Kidney epithelial cell (primary cell): Measurements from ENCODE around the gene TEPSIN. TPM values are rescaled to one million over a fixed set of nuclear protein-coding genes. Genes with fewer than 3 reads are reported as not detected.

Experiments
- DNase-seq: peaks from one replicate; pipeline ENCODE4 v3.0.0-alpha.2; 2010; ENCODE audit warnings: low read depth
- H3K27me3 ChIP-seq: 2 replicates; pipeline ENCODE4 v1.6.0; 2011; ENCODE audit warnings: low read length; ENCODE audit not compliant: control insufficient read depth, insufficient read depth
- H3K36me3 ChIP-seq: 2 replicates; pipeline ENCODE4 v1.5.1; 2011; ENCODE audit warnings: low read length; ENCODE audit not compliant: control insufficient read depth, insufficient read depth
- H3K4me3 ChIP-seq: 2 replicates; pipeline ENCODE4 v1.5.1; 2011; ENCODE audit warnings: low read depth, mild to moderate bottlenecking, control low read depth, low read length
- total RNA-seq: library from RNA; depleted of rRNA; stranded (reverse); fragments of >200 nt; gene quantifications from 2 replicates; pipeline ENCODE4 v1.2.3, GENCODE V29; 2015
- TF ChIP-seq, protein P1 (sequence below): IDR thresholded peaks from 2 replicates; pipeline ENCODE4 v1.5.1; 2011; ENCODE audit warnings: mild to moderate bottlenecking, moderate library complexity, low read length, control low read depth, inconsistent platforms; ENCODE audit not compliant: insufficient read depth, poor library complexity, severe bottlenecking

The TEPSIN gene
- total RNA-seq, 1 donor from 2014 or later: 17.0 TPM

DNA sequence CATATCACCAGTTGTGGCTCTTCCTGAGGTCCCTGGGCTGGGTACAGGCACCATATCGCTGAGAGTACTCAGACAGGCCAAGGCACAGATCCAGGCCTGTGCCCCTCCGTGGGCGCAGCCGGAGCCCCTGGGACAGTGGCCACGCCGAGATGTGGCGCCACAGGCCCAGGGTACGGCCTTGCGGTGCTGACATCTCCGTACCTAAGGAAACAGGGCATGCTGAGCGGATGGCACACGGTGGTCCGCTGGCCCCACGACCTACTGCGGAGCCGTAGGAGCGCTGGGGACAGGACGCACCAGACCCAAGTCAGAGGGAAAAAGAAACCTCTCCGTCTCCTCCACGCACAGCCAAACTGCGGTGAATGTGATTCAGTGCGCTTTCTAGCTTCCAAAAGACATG, 26.7 kb upstream of the TEPSIN start:
- H3K36me3 ChIP-seq: peaks cover 3% of the 10 kb centered on the region
- no peak for DNase-seq
- H3K27me3 ChIP-seq: no peaks in the 10 kb centered on the region
- TF ChIP-seq, protein P1, sequence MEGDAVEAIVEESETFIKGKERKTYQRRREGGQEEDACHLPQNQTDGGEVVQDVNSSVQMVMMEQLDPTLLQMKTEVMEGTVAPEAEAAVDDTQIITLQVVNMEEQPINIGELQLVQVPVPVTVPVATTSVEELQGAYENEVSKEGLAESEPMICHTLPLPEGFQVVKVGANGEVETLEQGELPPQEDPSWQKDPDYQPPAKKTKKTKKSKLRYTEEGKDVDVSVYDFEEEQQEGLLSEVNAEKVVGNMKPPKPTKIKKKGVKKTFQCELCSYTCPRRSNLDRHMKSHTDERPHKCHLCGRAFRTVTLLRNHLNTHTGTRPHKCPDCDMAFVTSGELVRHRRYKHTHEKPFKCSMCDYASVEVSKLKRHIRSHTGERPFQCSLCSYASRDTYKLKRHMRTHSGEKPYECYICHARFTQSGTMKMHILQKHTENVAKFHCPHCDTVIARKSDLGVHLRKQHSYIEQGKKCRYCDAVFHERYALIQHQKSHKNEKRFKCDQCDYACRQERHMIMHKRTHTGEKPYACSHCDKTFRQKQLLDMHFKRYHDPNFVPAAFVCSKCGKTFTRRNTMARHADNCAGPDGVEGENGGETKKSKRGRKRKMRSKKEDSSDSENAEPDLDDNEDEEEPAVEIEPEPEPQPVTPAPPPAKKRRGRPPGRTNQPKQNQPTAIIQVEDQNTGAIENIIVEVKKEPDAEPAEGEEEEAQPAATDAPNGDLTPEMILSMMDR: no peak
- no peak overlapping the region for H3K4me3 ChIP-seq

GRCh38 chr17:81264640-81265039, 25.8 kb upstream of the TEPSIN start:
- Histone ChIP-seq H3K27me3 (no peaks in the 10 kb centered on the region), H3K36me3 (peaks cover 3% of the 10 kb centered on the region), H3K4me3 (no peak overlapping the region)
- DNase-seq: no peak
- TF ChIP-seq, protein P1: no peak

DNA sequence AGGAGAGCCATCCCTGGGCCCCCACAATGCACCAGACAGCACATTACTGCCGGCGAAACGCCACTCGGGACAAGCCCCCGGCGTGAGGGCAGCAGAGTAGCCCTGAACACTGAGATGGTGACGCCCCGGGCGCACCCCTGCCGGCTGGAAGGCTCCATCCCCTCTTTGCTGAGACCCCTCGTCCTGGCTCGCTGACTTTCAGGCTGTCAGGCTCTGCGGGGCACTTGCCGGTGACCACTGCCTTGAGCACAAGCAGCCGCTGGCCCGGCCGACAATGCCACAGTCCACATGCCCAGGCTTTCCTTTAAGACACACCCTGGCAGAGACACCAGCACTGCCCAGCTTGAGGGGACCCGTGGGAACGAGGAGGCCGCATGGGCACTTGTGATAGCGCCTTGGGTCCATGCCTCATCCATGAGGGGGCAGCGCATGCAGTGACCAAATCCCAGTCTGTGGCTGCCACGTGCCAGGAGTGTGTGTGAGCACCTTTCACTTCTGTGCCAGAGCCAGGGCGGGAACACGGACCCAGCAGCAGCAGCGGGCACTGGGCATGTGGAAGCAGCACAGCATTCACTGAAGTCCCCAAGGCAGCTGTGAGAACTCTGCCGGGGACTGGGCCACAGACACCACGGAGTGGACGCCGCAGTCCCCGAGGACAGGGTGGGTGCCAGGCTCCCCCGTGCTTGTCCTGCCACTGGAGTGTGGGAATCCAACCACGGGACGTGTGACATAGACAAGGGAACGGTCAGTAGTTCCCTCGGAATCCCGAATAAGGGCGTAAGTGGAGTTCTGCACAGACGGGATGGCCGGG, 24.7 kb upstream of the TEPSIN start:
- TF ChIP-seq, protein P1: no peak
- no peak for DNase-seq
- no peak overlapping the region for H3K4me3 ChIP-seq
- H3K27me3 ChIP-seq: no peaks in the 10 kb centered on the region
- peaks cover 3% of the 10 kb centered on the region for H3K36me3 ChIP-seq

GRCh38 chr17:81261582-81262336, 22.9 kb upstream of the TEPSIN start:
- TF ChIP-seq, protein P1: no peak
- no peak overlapping the region for H3K4me3 ChIP-seq
- peaks cover 3% of the 10 kb centered on the region for H3K36me3 ChIP-seq
- no peak for DNase-seq
- H3K27me3 ChIP-seq: no peaks in the 10 kb centered on the region

DNA sequence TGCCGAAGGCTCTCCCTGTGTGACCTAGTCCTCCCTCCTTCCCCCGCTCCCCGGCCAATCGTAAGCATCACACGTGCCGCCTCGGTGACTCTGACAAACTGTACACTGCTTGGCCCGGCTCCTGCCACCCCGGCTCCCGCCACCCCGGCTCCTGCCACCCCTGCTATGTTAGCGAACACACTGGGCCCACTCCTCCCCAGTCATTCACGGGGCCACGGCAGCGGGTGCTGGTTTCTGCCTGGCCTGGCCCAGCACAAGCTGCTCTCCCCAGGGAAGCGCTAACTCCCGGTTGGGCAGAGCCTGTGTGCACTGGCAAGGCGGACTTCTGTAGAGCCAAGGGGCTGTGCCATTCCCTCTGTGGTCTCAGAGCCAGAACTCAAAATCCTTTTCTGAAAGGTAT, 22.2 kb upstream of the TEPSIN start:
- no peaks in the 10 kb centered on the region for H3K27me3 ChIP-seq
- TF ChIP-seq, protein P1: no peak
- DNase-seq: no peak
- peaks cover 3% of the 10 kb centered on the region for H3K36me3 ChIP-seq
- H3K4me3 ChIP-seq: no peak overlapping the region

DNA sequence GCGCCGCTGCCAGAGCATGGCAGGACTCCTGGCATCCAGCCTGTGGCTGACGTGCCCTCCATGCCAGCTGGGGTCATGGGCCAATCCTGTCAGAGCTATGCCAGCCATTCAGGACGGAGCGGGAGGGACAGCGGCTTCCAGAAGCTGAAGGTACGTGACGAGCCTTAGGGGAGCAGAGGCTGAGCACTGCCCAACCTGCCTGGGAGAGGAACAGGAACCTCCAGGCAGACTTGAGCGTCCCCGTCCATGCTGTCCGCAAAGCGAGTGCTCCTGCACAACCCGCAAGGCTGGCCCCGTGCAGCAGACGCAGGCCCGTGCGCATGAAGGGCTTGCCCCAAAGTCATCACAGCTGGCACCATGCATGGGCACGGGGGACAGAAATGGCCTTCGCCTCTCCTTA, 21.8 kb upstream of the TEPSIN start:
- DNase-seq: no peak

More for the DNA sequence above, 21.8 kb upstream of the TEPSIN start:
- Histone ChIP-seq H3K36me3 (peaks cover 3% of the 10 kb centered on the region), H3K4me3 (no peak overlapping the region), H3K27me3 (no peaks in the 10 kb centered on the region)
- TF ChIP-seq, protein P1: no peak
